AG09319 (cell line): Measurements from ENCODE around the gene MRAP.

Experiments used
- DNase-seq: peaks from one replicate; pipeline ENCODE4 v3.0.0-alpha.2; 2010; ENCODE audit warnings: low read depth; ENCODE audit errors: extremely low read depth
- TF ChIP-seq, protein P1 (sequence below): IDR thresholded peaks from 2 replicates; pipeline ENCODE4 v1.5.1; 2011; ENCODE audit warnings: low read depth, mild to moderate bottlenecking, inconsistent platforms, low read length, moderate library complexity

MRAP gene

DNA sequence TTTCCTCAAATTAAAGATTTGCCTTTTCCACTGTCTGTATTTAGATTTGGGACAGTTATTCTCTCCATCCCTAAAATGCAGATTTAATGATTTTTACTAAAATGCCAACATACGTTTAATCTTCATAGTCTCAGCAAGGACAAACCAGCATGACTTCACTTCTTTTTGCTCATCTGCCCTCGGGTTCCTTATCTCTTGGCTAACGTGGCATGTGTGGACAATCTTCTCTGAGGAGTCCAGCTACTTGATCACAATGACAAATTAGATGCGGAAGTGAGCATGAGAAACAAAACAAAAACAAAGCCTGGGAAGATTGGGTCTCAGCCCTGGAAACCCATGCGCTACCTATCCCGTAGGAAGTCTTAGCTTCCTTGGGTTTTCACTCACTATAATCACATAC, 1.0 kb downstream of the MRAP start:
- no peak for DNase-seq
- TF ChIP-seq, protein P1, sequence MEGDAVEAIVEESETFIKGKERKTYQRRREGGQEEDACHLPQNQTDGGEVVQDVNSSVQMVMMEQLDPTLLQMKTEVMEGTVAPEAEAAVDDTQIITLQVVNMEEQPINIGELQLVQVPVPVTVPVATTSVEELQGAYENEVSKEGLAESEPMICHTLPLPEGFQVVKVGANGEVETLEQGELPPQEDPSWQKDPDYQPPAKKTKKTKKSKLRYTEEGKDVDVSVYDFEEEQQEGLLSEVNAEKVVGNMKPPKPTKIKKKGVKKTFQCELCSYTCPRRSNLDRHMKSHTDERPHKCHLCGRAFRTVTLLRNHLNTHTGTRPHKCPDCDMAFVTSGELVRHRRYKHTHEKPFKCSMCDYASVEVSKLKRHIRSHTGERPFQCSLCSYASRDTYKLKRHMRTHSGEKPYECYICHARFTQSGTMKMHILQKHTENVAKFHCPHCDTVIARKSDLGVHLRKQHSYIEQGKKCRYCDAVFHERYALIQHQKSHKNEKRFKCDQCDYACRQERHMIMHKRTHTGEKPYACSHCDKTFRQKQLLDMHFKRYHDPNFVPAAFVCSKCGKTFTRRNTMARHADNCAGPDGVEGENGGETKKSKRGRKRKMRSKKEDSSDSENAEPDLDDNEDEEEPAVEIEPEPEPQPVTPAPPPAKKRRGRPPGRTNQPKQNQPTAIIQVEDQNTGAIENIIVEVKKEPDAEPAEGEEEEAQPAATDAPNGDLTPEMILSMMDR, result no peak

DNA sequence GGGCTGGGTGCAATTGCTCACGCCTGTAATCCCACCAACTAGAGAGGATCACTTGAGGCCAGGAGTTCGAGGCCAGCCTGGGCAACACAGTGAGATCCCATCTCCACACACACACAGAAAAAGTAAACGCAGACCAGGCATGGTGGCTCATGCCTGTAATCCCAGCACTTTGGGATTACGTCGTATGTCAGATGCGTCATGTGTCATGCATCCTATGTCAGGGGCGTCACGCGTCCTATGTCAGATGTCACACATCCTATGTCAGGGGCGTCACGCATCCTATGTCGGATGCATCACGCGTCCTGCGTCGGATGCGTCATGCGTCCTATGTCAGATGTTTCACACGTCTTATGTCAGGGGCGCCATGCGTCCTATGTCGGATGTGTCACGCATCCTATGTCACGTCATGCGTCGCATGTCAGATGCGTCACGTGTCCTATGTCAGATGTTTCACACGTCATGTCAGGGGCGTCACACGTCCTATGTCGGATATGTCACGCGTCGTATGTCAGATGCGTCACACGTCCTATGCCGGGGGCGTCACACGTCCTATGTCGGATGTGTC, 1.5 kb downstream of the MRAP start:
- TF ChIP-seq, protein P1, result no peak
- no peak for DNase-seq

- DNase-seq, result no peak
- TF ChIP-seq, protein P1, result no peak
Measured at GRCh38 chr21:32301596-32301995, 2.9 kb downstream of the MRAP start.

DNA sequence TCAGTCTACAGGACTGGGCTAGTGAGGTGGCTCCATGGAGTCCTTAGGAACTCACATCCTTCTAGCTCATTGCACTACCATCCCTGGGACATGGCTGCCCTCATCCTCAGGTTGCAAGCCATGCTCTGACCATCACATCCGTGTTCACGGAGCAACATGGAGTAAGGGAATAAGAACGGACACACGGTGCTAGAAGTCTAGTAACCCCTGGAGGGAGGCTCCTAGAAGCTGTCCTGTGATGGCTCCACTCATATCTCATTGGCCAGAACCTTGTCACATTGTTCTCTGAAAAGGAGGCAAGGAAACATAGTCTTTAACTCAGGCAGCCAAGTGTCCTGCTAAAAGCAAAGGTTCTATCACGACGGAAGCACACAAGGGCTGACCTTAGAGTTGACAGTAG, 3.9 kb downstream of the MRAP start:
- no peak for DNase-seq
- TF ChIP-seq, protein P1, result no peak

DNA sequence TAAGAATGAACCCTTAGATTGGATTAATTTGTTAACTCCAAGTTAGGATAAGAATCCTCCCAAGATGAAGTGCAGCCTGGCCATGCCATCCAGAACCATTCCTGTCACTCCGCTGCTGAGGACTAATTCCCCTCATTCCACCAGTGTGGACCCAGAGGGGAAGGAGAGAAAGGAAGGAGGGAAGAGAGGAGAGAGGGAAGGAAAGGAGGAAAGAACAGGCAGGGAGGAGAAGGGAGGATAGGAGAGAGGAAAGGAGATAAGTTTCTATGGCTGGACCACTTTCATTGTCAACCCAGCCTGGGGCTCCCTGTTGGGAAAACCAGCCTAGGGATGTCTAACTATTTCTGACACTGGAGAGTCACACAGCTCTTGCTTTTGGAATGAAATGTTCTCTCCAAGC, 4.7 kb downstream of the MRAP start:
- DNase-seq, result no peak
- TF ChIP-seq, protein P1, result no peak

- DNase-seq, result no peak
- TF ChIP-seq, protein P1, result no peak
Measured at GRCh38 chr21:32304998-32305397, 6.3 kb downstream of the MRAP start.

- TF ChIP-seq, protein P1, result no peak; the same call in 1 of the 2 replicates
- DNase-seq, result no peak
Measured at GRCh38 chr21:32306021-32306780, 7.5 kb downstream of the MRAP start.
